GM12878 (cell line): ENCODE data around the gene PRR12. TPM values are rescaled to one million over a fixed set of nuclear protein-coding genes. Genes with fewer than 3 reads are reported as not detected.

Experiments used
- ATAC-seq: fragments of 200-7000 bp; cut with Tn5 transposase; 3 replicates; pipeline ENCODE4 v1.9.1; 2020; ENCODE audit warnings: mild to moderate bottlenecking, moderate library complexity
- BruUV-seq: library from RNA; stranded (reverse); fragments of 400-500 nt; replicated peaks from 2 replicates; lab custom pipeline; 2021; lab: Mats Ljungman, UMichigan
- CTCF ChIA-PET: fragments of 300-600 bp; sonication (Branson Sonifier 250); formaldehyde crosslinking; extraction: SDS; loops from one replicate; lab custom pipeline; 2021; ENCODE audit warnings: inconsistent platforms; lab: Yijun Ruan, JAX
- POLR2A ChIA-PET: fragments of 350-600 bp; formaldehyde crosslinking; extraction: SDS; loops from one replicate; lab custom pipeline; 2021; ENCODE audit warnings: inconsistent platforms; lab: Charles Lee
- RAD21 ChIA-PET: fragments of 300-600 bp; sonication (Branson Sonifier 250); formaldehyde crosslinking; loops from one replicate; lab custom pipeline; 2023; ENCODE audit warnings: antibody characterized with exemption; ENCODE audit not compliant: unreplicated experiment; lab: Charles Lee
- SMC1A ChIA-PET: fragments of 300-600 bp; sonication (Branson Sonifier 250); formaldehyde crosslinking; loops from one replicate; lab custom pipeline; 2023; ENCODE audit not compliant: unreplicated experiment, uncharacterized antibody; lab: Charles Lee
- DNase-seq: peaks from one replicate; pipeline ENCODE4 v3.0.0-alpha.2; 2011; ENCODE audit warnings: low read depth, low spot score
- FAIRE-seq: peaks from 3 replicates; lab custom pipeline; 2011; peaks lifted over from hg19 to GRCh38; lab: Jason Lieb, UNC
- H2AFZ ChIP-seq: 2 replicates; pipeline ENCODE4 v1.6.0; 2011; ENCODE audit warnings: low read depth, low read length, control low read depth; ENCODE audit not compliant: control insufficient read depth
- H3K27ac ChIP-seq: 2 replicates; pipeline ENCODE4 v1.5.1; 2011; ENCODE audit warnings: control low read depth; ENCODE audit not compliant: control insufficient read depth, insufficient read depth
- H3K27me3 ChIP-seq, 2 experiments: replicated peaks in 1 of 2; 2 replicates each; pipeline versions ENCODE4 v1.6.0 to v1.6.1; 2011; ENCODE audit warnings: low read length in 1 of 2; ENCODE audit not compliant: control insufficient read depth in 2 of 2, insufficient read depth in 2 of 2
- H3K36me3 ChIP-seq, 2 experiments: 2 replicates each; pipeline ENCODE4 v1.5.1; 2011; ENCODE audit warnings: low read length in 1 of 2; ENCODE audit not compliant: control insufficient read depth in 2 of 2, insufficient read depth in 2 of 2
- H3K4me1 ChIP-seq: 2 replicates; pipeline ENCODE4 v1.6.1; 2011; ENCODE audit warnings: mild to moderate bottlenecking, low read length, moderate library complexity, mixed read lengths; ENCODE audit not compliant: control insufficient read depth, insufficient read depth
- H3K4me2 ChIP-seq: 2 replicates; pipeline ENCODE4 v1.6.0; 2011; ENCODE audit warnings: control low read depth; ENCODE audit not compliant: control insufficient read depth, insufficient read depth
- H3K4me3 ChIP-seq: fragments of 200-600 bp; sonication (generic); 2 replicates; pipeline ENCODE4 v1.5.1; 2016
- H3K79me2 ChIP-seq: 2 replicates; pipeline ENCODE4 v1.6.0; 2011; ENCODE audit warnings: low read length; ENCODE audit not compliant: control insufficient read depth, insufficient read depth
- H3K9ac ChIP-seq: 2 replicates; pipeline ENCODE4 v1.8.0; 2011; ENCODE audit warnings: low read length, control low read depth, mixed read lengths; ENCODE audit not compliant: control insufficient read depth, insufficient read depth
- H3K9me3 ChIP-seq: replicated peaks from 3 replicates; pipeline ENCODE4 v1.5.1; 2011; ENCODE audit warnings: mild to moderate bottlenecking, low read length; ENCODE audit not compliant: control insufficient read depth, insufficient read depth
- H4K20me1 ChIP-seq: 2 replicates; pipeline ENCODE4 v1.6.0; 2011; ENCODE audit not compliant: control insufficient read depth, insufficient read depth
- POLR2A ChIP-seq: IDR thresholded peaks from 2 replicates; pipeline ENCODE4 v1.6.1; 2011; ENCODE audit warnings: low read depth, mild to moderate bottlenecking, low read length
- ZBTB33 ChIP-seq: fragments of 450-650 bp; IDR thresholded peaks from 2 replicates; pipeline ENCODE4 v1.6.1; 2017; ENCODE audit warnings: mild to moderate bottlenecking
- ZBTB4 ChIP-seq: fragments of 450-650 bp; formaldehyde crosslinking; IDR thresholded peaks from 2 replicates; pipeline ENCODE4 v1.4.0; 2022; ENCODE audit warnings: mild to moderate bottlenecking, moderate library complexity
- WGBS: methylation state at CpG from one replicate; pipeline ENCODE4 v1.1.6; 2016; ENCODE audit warnings: low lambda C conversion rate; ENCODE audit not compliant: insufficient replicate concordance, insufficient coverage; ENCODE audit errors: missing lambda C conversion rate; 5-methylcytosine and 5-hydroxymethylcytosine counted together
- in situ Hi-C: fragments of 300-500 bp; cut with MboI; formaldehyde crosslinking; loops from 9 replicates; pipeline ENCODE4 v1.14.3; 2018; ENCODE audit warnings: mixed read lengths
- intact Hi-C: fragments of 100-400 bp; cut with micrococcal nuclease; formaldehyde crosslinking; loops from one replicate; pipeline ENCODE4 v1.14.2; 2022; ENCODE audit not compliant: unreplicated experiment
- polyA plus RNA-seq, 11 experiments: library from polyadenylated mRNA; depleted of rRNA in 4 of 11; unstranded in 6 of 11; stranded (reverse) in 5 of 11; fragments of >200 nt; fragmentation: Nextera tagmentation in 4 of 11; fragmentation: Illumina TruSeq in 1 of 11; extraction: Ambion mirVana in 4 of 11; extraction: Trizol in 1 of 11; gene quantifications; 1 replicate in 1 of 11; 2 replicates in 10 of 11; pipeline versions ENCODE4 v1.2.1 to v1.2.3, GENCODE V29; 2011 to 2016; ENCODE audit warnings: inconsistent platforms in 2 of 11, missing spikeins in 2 of 11, low read depth in 1 of 11
- total RNA-seq, 4 experiments: library from RNA; depleted of rRNA in 3 of 4; stranded (reverse); fragments of >200 nt in 3 of 4; fragmentation: Illumina TruSeq in 1 of 4; extraction: Trizol in 1 of 4; gene quantifications; 2 replicates each; pipeline versions ENCODE4 v1.2.1 to v1.2.3, GENCODE V29; 2013 to 2021
- TF ChIP-seq, protein P1 (sequence below): fragments of 450-650 bp; IDR thresholded peaks from 2 replicates; pipeline ENCODE4 v1.6.1; 2018; ENCODE audit warnings: borderline replicate concordance, mild to moderate bottlenecking; ENCODE audit not compliant: partially characterized antibody

The PRR12 gene
- total and polyA plus RNA-seq, 10 of the 15 experiments (the other 5 are each of a cell fraction or from before 2014, with no cell fraction given), result 0.02 to 25.3 (median 1.6) TPM

- TF ChIP-seq ZBTB4, result no peak
- no peak for TF ChIP-seq ZBTB33
- TF ChIP-seq, all 136 proteins: peak for 0
These were observed 69.5 kb downstream of the PRR12 start (continued) for GRCh38 chr19:49660338-49660961.

- TF ChIP-seq, protein P1, sequence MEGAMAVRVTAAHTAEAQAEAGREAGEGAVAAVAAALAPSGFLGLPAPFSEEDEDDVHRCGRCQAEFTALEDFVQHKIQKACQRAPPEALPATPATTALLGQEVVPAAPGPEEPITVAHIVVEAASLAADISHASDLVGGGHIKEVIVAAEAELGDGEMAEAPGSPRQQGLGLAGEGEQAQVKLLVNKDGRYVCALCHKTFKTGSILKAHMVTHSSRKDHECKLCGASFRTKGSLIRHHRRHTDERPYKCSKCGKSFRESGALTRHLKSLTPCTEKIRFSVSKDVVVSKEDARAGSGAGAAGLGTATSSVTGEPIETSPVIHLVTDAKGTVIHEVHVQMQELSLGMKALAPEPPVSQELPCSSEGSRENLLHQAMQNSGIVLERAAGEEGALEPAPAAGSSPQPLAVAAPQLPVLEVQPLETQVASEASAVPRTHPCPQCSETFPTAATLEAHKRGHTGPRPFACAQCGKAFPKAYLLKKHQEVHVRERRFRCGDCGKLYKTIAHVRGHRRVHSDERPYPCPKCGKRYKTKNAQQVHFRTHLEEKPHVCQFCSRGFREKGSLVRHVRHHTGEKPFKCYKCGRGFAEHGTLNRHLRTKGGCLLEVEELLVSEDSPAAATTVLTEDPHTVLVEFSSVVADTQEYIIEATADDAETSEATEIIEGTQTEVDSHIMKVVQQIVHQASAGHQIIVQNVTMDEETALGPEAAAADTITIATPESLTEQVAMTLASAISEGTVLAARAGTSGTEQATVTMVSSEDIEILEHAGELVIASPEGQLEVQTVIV, result no peak
- TF ChIP-seq POLR2A, result peak; percentile 30; the same call in 1 of the 2 replicates
- DNase-seq (no peak), FAIRE-seq (no peak), ATAC-seq (no peak)
- Histone ChIP-seq H3K27ac (no peak overlapping the region), H3K27me3 (no peaks in the 10 kb centered on the region), H3K79me2 (peaks cover 36% of the 10 kb centered on the region), H3K9ac (no peak overlapping the region), H3K4me2 (no peak overlapping the region), H3K9me3 (no peaks in the 10 kb centered on the region), H3K4me1 (peaks cover 14% of the 10 kb centered on the region), H4K20me1 (peaks cover 4% of the 10 kb centered on the region), H3K4me3 (no peak overlapping the region), H3K36me3 (peaks cover 12 to 35% of the 10 kb centered on the region in 2 experiments), H2AFZ (no peak overlapping the region)
- BruUV-seq, result no TSS peak
- ChIA-PET POLR2A (interaction anchor here (1.2 kb wide), 1 partner anchor 14 kb away, joined by 5 read pairs; the partner anchor contains the start of gene PRMT1), RAD21 (no interaction called here), SMC1A (interaction anchor here (2.0 kb wide), 1 partner anchor 18 kb away, joined by 4 read pairs; no protein-coding TSS in a partner anchor), CTCF (interaction anchor here (1.1 kb wide), 1 partner anchor 10 kb away, joined by 4 read pairs; no protein-coding TSS in a partner anchor)
- intact Hi-C loops (no loop called here), in situ Hi-C loops (no loop called here)
- 97% methylated on average over 16 of the region's 16 CpGs for WGBS
These were observed 71.0 kb downstream of the PRR12 start for GRCh38 chr19:49662011-49662410.
